GM18517 (cell line): ENCODE measurements around the gene ZMIZ1.

Source experiments
- ATAC-seq: cut with Tn5 transposase; IDR thresholded peaks from one replicate; pipeline ENCODE4 v1.9.1; 2021; ENCODE audit warnings: mild to moderate bottlenecking, moderate library complexity; ENCODE audit not compliant: unreplicated experiment

The ZMIZ1 gene

DNA sequence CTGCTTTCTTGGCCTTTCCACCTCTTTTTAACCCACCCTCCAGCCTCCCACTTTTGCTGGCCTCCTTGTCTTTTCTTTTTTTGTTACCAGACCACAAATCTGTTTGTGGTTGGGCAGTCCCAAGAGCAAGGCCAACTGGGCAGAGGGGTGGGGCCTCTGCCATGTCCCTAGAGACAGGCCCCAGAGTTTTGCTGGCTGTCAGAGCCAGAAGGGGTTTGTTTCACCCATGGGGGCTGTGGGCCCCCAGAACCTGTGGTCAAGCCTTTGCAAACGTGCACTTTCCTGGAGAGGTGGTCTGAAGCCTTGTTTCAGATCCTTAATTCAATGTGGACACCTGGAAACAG is 10.3 kb downstream of the ZMIZ1 start:
- no peak for ATAC-seq

DNA sequence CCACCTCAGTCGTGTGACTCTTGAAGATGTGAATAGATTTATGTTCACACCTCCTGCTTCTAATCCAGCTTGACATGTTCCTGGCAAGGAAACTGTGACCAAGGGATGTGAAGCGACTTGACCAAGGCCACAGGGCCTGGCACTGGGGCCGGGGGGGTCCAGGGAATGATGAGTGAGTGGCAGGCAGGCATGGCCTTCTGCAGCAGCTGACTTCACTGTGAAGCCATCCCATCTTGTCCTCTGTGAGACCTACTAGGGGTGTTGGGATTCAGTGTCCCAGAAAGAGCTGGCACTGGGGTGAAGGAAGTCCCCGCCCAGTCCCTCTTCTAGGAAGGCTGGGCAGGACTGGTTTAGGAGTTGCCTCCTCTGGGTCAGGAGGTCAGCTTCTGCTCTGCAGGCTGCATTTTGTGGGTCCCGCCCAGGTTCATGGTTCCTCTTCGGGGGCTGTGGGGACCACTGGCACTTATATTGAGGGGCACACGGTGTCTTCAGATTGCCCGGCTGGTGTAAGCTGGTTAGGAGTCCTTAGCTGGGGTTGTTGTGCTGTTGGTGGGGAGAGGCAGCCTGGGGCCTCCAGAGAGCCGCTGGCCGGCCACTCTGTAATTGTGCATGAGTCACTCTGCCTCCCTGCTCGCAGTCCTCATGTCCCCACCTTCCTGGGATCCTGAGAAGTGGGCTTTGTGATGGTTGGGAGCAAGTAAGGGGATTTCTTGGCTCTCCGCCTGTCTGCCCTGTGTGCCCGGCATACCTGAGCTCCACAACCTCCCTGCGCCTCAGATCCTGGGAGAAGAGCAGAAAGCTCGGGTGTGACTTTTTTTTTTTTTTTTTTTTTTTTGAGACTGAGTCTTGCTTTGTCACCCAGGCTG is 11.0 kb downstream of the ZMIZ1 start:
- no peak for ATAC-seq

GRCh38 chr10:79081353-79082034 is 12.7 kb downstream of the ZMIZ1 start:
- no peak for ATAC-seq

GRCh38 chr10:79082035-79082373 is 13.2 kb downstream of the ZMIZ1 start:
- no peak for ATAC-seq

DNA sequence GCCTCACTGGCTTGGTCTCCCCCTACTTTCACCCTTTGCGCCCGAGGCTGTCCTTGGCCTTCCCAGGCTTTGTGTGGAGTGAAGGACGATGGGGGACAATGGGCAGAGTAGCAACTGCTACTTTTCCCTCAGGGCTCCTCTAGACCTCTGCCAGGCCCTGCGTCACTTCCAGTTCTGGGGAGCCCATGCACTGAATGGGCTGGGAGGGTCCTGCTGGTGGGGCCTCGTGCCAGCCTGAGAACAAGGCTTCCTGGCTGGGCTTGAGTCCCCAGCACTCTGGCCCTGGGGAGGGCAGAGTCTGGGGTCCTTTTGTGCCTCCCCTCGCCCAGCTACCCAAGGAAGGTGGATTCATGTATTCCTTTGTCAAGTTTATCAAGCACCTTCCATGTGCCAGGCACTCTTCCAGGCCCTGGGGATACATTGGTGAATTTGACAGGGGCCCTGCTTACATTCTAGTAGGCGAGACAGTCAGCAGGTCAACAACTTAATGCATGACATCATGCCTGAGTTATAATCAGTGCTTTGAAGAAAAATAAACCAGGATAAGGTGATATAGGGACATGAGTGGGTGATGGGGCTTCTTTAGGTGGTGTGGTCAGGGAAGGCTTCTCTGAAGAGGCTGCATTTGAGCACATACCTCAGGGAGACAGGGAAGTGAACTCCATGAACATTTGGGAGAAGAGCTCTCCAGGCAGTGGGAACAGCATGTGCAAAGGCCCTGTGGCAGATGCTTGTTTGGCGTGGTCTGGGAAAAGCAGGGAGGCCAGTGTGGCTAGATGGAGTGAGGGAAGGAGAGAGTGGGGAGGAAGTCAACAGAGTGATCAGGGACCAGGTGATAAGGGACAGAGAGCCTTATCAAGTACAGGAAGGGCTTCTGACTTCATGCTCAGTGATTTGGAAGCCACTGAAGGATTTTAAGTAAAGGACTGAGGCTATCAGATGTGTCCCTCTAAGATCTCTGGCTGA is 14.1 kb downstream of the ZMIZ1 start:
- ATAC-seq = no peak

GRCh38 chr10:79084012-79084971 is 15.5 kb downstream of the ZMIZ1 start:
- no peak for ATAC-seq

DNA sequence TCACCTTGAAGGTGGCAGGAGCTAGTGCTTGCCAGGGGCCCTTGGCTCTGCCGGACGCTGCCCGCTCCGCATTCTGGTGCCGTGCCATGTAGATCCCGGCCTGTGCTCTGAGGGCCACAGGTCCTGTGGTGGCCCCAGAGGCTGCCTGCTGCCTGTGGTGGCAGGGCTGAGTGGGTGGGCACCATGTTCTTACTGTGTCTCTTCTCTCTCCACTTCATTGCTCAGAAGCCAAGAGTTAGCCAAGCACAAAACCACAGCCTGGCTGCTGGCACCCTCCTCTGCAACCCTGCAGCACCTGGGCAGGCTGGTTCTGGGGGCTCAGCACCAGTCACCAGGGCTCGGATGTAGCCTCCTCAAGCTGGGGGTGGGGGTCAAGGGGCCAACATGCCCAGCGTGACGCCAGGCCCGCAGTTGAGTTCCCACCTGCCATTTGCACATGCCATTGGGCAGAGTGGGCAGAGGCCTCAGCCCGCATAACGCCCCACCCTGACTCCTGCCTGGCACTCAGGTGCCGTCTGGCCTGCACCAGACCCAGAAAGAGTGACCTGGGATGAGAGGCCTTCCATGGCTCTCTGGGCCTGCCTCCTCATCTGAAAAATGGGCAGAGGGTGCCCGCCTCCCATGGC is 16.3 kb downstream of the ZMIZ1 start:
- peak; percentile 63 for ATAC-seq

DNA sequence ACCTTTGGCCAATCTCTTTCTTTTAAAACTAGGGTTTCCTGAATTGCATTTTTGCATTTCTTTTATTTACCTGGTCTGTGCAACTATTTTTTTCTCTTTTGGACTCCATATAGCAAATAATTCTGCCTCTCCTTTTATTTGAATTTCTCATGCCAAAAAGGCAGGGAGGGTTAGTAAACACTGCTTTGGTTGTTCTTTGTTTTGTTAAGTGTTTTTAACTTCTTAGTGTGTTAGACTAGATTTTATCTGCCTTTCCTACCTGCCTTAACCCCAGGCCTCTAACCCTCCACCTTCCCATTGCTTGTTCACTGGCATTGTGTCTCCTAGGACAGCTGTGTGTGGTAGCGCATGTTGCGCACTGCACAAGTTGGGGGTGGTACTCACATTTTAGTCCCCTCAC is 18.1 kb downstream of the ZMIZ1 start:
- ATAC-seq = no peak

- no peak for ATAC-seq
Observed at GRCh38 chr10:79087721-79088120, 19.0 kb downstream of the ZMIZ1 start.

GRCh38 chr10:79088176-79088575 is 19.4 kb downstream of the ZMIZ1 start:
- no peak for ATAC-seq

- ATAC-seq = no peak
Observed at GRCh38 chr10:79088613-79089355, 20.0 kb downstream of the ZMIZ1 start.

- ATAC-seq = no peak
Observed at GRCh38 chr10:79089632-79090031, 20.9 kb downstream of the ZMIZ1 start.

DNA sequence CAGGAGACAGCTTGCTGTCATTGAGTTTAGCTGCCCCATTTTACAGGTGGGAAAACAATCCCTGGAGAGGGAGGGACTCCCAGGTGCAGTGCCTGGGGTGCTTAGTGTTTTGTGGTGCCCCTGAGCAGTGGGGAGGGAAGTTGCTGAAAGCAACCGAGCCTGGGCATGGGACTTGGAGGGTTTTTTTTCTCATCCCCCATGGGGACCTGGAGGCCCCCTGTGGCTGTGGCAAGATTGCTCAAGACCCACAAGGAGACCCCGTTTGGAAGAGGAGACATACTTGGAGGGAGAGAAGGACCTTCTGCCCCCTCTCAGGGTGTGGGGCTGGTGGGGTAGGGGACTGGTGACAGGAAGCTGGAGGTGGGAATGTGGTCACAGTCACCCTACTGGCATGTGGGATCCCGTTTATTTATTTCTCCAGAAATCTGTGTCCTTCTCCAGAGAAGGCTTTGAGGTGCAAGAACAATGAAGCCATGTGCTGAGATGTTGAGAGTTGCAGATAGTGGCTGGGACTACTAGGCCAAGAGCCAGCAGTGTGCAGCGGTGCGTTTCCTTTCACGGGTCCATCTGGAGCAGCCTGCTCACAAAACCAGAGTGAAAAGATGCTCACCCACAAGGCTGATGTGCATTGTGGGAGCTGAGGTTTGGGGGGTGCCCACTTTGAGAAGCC is 21.5 kb downstream of the ZMIZ1 start:
- ATAC-seq = no peak

DNA sequence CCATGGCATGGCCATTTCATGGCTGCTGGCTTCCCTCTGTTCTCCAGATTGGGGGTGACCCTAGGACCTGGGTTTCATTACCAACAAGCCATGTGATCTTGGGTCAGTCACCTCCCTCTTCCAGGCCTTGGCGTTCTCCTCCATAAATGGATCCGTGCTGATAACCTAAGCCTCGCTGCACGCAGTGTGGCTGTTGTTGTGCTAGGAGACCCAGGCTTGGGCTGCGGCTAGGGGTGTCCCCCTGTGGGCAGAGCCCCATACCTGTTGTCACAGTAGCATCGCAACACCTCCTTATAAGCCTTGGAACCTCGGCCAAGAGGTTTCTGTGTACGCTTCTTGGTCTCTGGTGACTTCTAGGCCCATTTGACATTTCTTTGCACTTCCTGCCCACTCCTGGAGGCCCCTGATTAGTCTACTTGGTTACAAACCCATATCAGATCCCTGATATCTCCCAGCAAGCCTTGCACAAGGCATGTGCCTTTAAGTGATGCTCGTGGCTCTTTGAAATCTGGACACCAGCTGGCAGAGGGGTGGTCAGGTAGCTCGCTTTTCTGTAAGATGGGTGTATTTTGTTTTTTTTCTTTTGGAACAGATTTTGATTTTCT is 23.6 kb downstream of the ZMIZ1 start:
- ATAC-seq = no peak

GRCh38 chr10:79093658-79094411 is 25.1 kb downstream of the ZMIZ1 start:
- no peak for ATAC-seq

- no peak for ATAC-seq
Observed at GRCh38 chr10:79094412-79095175, 25.8 kb downstream of the ZMIZ1 start.

DNA sequence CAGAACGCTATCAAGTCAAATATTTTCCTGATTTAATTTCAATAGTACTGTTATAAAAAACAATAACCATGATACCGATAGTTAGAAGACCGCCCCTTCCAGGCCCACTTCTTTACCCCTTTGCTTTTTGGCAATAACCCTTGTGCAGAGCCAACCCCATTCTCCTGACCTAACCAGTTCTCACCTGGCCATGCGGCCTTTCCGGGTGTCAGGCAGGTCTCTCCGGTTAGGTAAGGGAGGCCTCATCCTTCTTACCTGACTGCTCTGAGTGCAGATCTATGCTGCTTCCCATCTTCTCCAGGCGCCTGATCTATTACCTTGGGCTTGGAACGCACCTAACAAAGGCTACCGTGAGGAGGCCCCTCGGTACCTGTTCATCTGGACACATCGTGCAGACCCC is 26.6 kb downstream of the ZMIZ1 start:
- ATAC-seq = no peak
